Measurements from ENCODE around the gene RNF11. TPM values are rescaled to one million over a fixed set of nuclear protein-coding genes. Genes with fewer than 3 reads are reported as not detected.

RNF11 gene
- polyA plus RNA-seq, 3 donors = 25.3 to 30.4 (median 28.4) TPM

DNA sequence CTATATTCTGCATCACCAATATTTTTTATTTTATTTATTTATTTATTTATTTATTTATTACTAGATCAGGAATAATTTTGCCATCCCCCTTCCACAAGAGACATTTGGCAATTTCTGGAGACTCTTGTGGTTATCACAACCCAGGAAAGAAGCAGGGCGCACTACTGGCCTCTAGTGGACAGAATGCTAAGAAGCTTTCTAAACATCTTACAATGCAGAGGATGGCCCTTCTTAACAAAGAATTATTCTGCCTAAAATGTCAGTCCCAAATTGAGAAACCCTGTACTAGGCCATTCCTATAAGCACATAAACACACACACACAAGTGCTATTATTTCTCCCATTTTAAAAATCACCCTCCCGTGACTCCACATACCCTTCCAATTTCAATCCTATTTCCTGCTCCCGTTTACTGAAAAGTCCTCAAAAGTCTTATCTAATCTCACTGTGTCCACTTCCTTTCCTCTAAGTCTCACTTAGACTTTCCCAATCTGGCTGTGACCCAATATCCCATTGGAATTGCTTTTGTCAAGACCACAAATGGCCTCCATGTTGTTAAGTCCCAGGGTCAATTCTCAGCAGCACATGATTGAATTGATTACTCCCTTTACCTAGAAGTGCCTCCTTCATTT, 43.7 kb upstream of the RNF11 start:
- Mint-ChIP-seq H3K9me3 (peaks cover 0 to 3% (median 0%) of the 10 kb centered on the region in 7 donors), H3K27me3 (ENCODE audit: low read depth in 3 of 3) (peaks cover 0 to 3% (median 0%) of the 10 kb centered on the region in 3 donors), H3K4me3 (no peak overlapping the region), H3K27ac (no peak overlapping the region), H3K4me1 (no peaks in the 10 kb centered on the region), H3K36me3 (no peaks in the 10 kb centered on the region)
- TF ChIP-seq, protein P1, sequence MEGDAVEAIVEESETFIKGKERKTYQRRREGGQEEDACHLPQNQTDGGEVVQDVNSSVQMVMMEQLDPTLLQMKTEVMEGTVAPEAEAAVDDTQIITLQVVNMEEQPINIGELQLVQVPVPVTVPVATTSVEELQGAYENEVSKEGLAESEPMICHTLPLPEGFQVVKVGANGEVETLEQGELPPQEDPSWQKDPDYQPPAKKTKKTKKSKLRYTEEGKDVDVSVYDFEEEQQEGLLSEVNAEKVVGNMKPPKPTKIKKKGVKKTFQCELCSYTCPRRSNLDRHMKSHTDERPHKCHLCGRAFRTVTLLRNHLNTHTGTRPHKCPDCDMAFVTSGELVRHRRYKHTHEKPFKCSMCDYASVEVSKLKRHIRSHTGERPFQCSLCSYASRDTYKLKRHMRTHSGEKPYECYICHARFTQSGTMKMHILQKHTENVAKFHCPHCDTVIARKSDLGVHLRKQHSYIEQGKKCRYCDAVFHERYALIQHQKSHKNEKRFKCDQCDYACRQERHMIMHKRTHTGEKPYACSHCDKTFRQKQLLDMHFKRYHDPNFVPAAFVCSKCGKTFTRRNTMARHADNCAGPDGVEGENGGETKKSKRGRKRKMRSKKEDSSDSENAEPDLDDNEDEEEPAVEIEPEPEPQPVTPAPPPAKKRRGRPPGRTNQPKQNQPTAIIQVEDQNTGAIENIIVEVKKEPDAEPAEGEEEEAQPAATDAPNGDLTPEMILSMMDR (IDR thresholded peaks at IDR 0.05) = peak; percentile 91
- H2AFZ ChIP-seq (ENCODE audit: insufficient read depth, low read depth, low read length, poor library complexity, severe bottlenecking) = no peak overlapping the region
- H3K36me3 ChIP-seq (replicated peaks in 1 of 2; ENCODE audit: control insufficient read depth in 1 of 2, insufficient read depth in 2 of 2, low read length in 2 of 2) = no peaks in the 10 kb centered on the region
- WGBS (ENCODE audit: insufficient coverage) = 61% methylated on average over 3 of the region's 3 CpGs
- intact Hi-C loops (cut with micrococcal nuclease) = loop anchor here in 1 of 2 donors (5.0 kb wide), 1 partner anchor 105 kb away; no protein-coding TSS in a partner anchor
- no peaks in the 10 kb centered on the region for H3K27me3 ChIP-seq (ENCODE audit: control insufficient read depth in 2 of 2, insufficient read depth in 2 of 2, low read length in 2 of 2)
- H4K20me1 ChIP-seq (ENCODE audit: insufficient read depth, low read length) = no peaks in the 10 kb centered on the region
- peaks cover 0 to 6% of the 10 kb centered on the region in 2 donors for H3K4me1 ChIP-seq (ENCODE audit: control insufficient read depth in 1 of 2, insufficient read depth in 2 of 2, low read length in 2 of 2)
- no peak overlapping the region for H3K4me2 ChIP-seq (replicated peaks; ENCODE audit: extremely low read depth, low read length, poor library complexity, severe bottlenecking)
- H3K9me3 ChIP-seq (replicated peaks in 1 of 2; ENCODE audit: control insufficient read depth in 1 of 2, insufficient read depth in 1 of 2, low read length in 2 of 2) = no peaks in the 10 kb centered on the region
- H3K27ac ChIP-seq (ENCODE audit: low read depth in 1 of 2, low read length in 2 of 2) = no peak overlapping the region
- H3K4me3 ChIP-seq (replicated peaks in 1 of 3; ENCODE audit: low read depth in 2 of 3, low read length in 3 of 3) = no peak overlapping the region
- no peaks in the 10 kb centered on the region for H3K79me2 ChIP-seq (ENCODE audit: insufficient read depth, low read length)
- no peak overlapping the region for H3K9ac ChIP-seq (ENCODE audit: insufficient read depth, low read length, poor library complexity, severe bottlenecking)
- DNase-seq = peak; percentile 47 to 78 (median 63)

DNA sequence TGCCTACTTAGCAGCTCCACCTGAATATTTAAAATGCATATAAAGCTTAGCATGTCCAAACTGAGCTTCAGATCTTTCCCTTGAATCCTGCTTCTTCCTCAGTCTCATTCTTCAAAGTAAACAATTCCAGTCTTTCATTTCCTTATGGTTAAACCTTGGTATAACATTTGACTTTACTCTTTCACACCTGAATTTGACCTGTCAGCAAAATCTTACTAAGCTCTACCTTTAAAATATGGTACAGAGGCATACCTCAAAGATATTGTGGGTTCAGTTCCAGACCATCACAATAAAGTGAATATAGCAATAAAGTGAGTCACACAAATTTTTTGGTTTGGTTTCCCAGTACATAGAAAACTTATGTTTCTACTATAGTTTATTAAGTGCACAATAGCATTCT, 42.5 kb upstream of the RNF11 start:
- no peaks in the 10 kb centered on the region for H3K9me3 ChIP-seq (replicated peaks in 1 of 2; ENCODE audit: control insufficient read depth in 1 of 2, insufficient read depth in 1 of 2, low read length in 2 of 2)
- no peaks in the 10 kb centered on the region for H3K79me2 ChIP-seq (ENCODE audit: insufficient read depth, low read length)
- no peaks in the 10 kb centered on the region for H3K36me3 Mint-ChIP-seq
- no peaks in the 10 kb centered on the region for H4K20me1 ChIP-seq (ENCODE audit: insufficient read depth, low read length)
- TF ChIP-seq, protein P1 (IDR thresholded peaks at IDR 0.05) = no peak
- H3K4me2 ChIP-seq (replicated peaks; ENCODE audit: extremely low read depth, low read length, poor library complexity, severe bottlenecking) = no peak overlapping the region
- H2AFZ ChIP-seq (ENCODE audit: insufficient read depth, low read depth, low read length, poor library complexity, severe bottlenecking) = peak overlapping the region; percentile 13
- no peak overlapping the region for H3K9ac ChIP-seq (ENCODE audit: insufficient read depth, low read length, poor library complexity, severe bottlenecking)
- H3K9me3 Mint-ChIP-seq = peaks cover 0 to 3% (median 0%) of the 10 kb centered on the region in 7 donors
- H3K27me3 ChIP-seq (ENCODE audit: control insufficient read depth in 2 of 2, insufficient read depth in 2 of 2, low read length in 2 of 2) = no peaks in the 10 kb centered on the region
- no peak overlapping the region for H3K27ac ChIP-seq (ENCODE audit: low read depth in 1 of 2, low read length in 2 of 2)
- no peak overlapping the region for H3K4me3 Mint-ChIP-seq
- peaks cover 0 to 6% of the 10 kb centered on the region in 2 donors for H3K4me1 ChIP-seq (ENCODE audit: control insufficient read depth in 1 of 2, insufficient read depth in 2 of 2, low read length in 2 of 2)
- H3K27ac Mint-ChIP-seq = no peak overlapping the region
- H3K4me3 ChIP-seq (replicated peaks in 1 of 3; ENCODE audit: low read depth in 2 of 3, low read length in 3 of 3) = no peak overlapping the region
- DNase-seq = no peak
- no peaks in the 10 kb centered on the region for H3K4me1 Mint-ChIP-seq
- H3K36me3 ChIP-seq (replicated peaks in 1 of 2; ENCODE audit: control insufficient read depth in 1 of 2, insufficient read depth in 2 of 2, low read length in 2 of 2) = no peaks in the 10 kb centered on the region
- intact Hi-C loops (cut with micrococcal nuclease) = loop anchor here in 1 of 2 donors (5.0 kb wide), 1 partner anchor 104 kb away; no protein-coding TSS in a partner anchor
- H3K27me3 Mint-ChIP-seq (ENCODE audit: low read depth in 3 of 3) = peaks cover 0 to 3% (median 0%) of the 10 kb centered on the region in 3 donors
